Measurements from ENCODE around the gene LYST. TPM values are rescaled to one million over a fixed set of nuclear protein-coding genes. Genes with fewer than 3 reads are reported as not detected.
A peak's percentile ranks its signal among the peaks of the same experiment; 100 is the strongest.
"Not testable (repeated sequence)": the region's sequence is repeated elsewhere in the genome, so short reads cannot be mapped to it uniquely, and the experiment has no call there.

LYST gene
- total RNA-seq, 1 donor from 2014 or later = 12.2 TPM

DNA sequence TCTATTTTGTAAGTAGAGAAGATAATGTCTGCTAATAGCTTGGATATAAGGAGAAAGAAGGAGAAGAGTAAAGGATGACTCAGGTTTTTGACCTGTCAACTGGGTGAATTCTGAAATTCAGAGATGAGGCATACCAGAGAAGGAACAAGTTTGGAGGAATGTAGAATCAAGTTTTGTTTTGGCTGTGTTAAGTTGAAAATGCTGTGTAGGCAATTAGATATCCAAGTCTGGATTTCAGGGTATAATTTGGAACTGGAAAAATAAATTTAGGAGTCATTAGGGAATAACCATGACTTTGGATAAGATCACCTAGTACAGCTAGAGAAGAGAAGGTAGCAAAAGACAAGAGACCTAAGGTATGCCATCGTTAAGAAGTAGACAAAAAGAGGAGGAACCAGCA lies 194.7 kb downstream of the LYST start:
- ATAC-seq (no peak), DNase-seq (ENCODE audit: low spot score) (no peak)

DNA sequence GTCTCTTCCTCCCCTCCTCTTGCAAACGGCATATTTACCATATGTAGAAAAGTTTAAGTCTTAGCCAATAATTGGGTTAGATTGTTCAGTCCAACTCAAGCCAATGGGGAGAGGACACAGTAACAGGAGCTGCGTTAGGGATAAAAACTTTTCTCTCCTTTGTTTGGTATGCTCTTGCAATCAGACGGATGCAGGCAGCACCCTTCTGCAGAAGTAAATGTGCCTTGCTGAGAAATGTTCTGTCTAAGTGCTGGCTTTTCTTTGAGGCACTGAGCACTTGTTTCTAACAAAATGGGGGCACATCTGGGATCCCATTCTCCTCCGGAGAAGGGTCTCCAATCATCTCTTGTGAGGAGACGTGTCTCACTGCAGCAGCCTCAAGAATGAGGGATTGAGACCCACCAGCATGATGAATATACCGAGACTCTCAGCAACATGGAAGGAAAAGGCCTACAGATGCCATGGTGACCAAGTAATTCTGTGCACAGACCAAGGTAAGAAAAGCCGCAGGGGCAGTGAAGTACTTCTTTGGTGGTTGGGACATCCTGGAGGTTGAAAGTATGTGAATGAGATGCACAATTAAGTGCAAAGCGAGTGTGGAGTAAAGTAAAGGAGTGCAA lies 196.4 kb downstream of the LYST start:
- no peak for ATAC-seq

DNA sequence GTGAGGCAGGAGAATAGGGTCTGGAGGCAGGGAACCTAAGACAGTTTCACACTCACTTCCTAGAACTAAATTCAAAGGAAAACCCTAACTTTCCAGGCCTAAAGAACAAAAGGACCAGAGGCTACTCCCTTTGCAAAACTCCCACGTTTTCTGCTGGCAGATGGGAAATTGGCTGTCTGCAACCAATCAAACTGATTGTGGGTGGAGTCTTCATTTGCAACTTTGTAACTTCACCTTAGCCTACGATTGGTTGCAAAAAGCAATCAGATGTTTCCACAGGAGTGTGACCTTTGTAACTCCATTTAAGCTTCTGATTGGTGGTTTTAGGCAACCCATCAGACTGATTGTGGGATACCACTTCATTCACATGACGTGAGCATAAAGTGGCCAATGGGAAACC lies 197.4 kb downstream of the LYST start:
- no peak for ATAC-seq

More for the DNA sequence above, 196.4 kb downstream of the LYST start:
- no peak for DNase-seq (ENCODE audit: low spot score)

DNA sequence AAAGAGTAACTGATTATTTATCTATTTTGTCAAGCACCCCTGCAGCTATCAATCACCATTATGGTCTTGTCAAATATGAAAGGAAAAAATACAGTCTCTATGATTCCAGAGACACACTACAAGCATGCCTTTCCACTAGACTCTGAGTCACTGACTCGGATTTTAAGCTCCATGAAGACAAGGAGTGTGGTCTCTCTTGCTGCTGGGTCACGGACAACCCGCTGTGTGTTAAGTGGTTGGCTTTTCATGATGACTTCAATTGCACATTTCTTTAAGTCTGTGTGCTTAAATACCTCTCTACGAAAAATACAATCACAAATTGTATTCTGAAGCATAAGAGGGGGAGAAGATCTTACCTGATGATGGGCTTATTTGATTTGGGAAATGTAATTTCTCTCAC lies 203.1 kb downstream of the LYST start:
- DNase-seq (ENCODE audit: low spot score) (no peak), ATAC-seq (no peak)

More for the DNA sequence above, 197.4 kb downstream of the LYST start:
- DNase-seq (ENCODE audit: low spot score) = no peak

DNA sequence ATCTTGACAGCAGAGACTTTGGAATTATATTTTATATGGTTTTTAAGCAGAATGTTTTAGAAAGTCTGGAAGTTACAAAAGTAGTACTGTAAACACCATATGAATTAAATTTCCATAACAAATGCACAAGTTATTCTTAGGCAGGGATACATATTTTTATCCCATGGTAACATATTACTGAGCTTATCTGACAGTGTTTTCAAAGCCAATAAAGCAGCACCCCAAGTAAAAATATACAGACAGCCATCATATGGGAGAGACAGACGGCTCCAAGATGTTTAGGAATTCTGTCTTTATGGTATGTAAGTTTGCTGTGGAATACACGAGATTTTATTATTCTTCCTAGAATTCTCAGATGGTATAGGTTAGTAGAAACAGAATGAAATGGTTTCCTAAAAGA lies 205.1 kb downstream of the LYST start:
- DNase-seq (ENCODE audit: low spot score) (no peak), ATAC-seq (no peak)

DNA sequence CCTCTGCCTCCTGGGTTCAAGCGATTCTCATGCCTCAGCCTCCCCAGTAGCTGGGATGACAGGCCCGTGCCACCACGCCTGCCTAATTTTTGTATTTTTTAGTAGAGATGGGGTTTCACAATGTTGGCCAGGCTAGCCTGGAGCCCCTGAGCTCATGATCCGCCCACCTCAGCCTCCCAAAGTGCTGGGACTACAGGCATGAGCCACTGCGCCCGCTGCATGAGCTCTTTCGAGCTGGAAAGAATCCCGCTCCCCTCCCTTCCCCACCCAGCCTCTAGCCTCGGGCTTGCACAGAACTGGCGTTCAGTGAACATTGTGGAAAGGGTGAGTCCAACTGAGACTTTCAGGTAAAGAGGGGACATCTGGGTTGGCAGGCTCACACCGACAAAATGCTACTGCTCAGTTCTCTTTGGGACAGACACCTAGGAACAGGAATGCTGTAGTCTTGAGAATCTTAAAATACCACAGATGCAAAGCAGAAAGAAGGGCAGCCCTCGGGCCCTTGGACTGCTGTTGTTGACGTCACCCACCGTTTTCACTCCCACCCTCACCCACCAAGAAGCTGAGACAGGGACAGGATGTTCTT lies 207.4 kb downstream of the LYST start:
- DNase-seq (ENCODE audit: low spot score) (no peak), ATAC-seq (no peak)

DNA sequence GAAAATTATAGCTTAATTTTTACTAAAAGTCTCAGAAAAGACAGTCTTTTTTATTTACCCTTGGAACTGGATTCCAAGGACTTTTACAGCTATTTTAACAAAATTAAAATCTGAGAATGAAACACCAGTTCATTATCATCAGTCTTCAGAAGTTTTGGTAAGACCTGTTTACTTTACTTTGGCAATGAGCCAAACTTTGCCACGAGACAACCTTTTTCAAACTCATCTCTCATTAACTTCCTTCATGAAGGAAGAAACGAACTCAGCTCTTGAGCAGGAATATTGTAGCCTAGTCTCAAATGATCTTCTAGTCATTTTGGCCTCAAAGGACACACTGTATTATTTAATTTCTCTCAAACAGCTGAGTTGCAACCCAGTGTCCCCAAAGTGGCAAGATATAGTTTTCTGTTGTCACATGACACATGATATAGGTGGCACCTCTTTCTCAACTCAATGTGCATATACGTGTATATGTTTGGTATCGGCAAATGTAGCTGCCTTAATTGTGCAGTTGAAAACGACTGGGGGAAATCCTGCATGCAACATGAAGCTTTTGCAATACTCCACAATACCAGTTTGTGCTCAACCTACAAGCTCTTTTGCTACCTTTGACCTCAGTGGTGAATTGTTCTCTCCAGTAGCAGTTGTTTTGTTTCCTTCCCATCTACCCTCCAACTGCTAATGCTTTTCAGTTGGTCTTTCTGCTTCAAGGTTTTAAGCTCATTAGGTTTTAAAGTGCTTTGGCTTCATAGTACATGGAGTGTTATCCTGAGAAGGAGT lies 208.8 kb downstream of the LYST start:
- DNase-seq (ENCODE audit: low spot score) = no peak
- ATAC-seq = peak; percentile 45

DNA sequence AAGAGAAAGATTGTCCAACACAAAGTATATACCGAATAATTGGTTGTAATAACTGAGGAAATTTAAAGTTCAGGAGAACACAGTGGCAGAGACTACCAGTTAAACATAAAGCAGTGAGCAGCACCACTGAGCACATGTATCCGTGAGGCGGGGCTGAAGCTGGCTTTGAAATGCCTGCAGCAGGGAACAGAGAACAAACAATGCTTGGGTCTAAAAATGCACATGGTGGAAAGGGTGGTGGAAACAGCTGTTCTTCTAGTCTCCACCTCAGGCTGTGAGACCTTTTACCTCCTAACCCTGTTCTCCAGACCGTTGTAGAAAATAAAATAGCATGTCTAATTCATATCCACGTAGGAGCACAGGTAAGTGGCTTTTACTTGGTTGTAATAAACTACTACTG lies 209.4 kb downstream of the LYST start:
- ATAC-seq = no peak
- DNase-seq (ENCODE audit: low spot score) = no peak

DNA sequence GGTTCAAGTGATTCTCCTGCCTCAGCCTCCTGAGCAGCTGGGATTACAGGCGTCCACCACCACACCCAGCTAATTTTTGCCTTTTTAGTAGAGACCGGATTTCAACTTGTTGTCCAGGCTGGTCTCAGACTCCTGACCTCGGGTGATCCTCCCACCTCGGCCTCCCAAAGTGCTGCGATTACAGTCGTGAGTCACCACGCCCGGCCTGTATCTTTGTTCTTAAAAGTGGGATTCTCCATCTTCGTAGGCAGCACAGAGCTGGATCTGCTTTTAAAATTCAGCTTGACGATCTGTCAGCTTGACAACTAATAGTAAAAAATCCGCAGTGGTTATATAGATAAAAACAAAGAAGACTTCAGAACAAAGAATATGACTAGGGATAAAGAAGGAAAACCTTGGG lies 214.3 kb downstream of the LYST start:
- ATAC-seq = no peak
- DNase-seq (ENCODE audit: low spot score) = no peak

DNA sequence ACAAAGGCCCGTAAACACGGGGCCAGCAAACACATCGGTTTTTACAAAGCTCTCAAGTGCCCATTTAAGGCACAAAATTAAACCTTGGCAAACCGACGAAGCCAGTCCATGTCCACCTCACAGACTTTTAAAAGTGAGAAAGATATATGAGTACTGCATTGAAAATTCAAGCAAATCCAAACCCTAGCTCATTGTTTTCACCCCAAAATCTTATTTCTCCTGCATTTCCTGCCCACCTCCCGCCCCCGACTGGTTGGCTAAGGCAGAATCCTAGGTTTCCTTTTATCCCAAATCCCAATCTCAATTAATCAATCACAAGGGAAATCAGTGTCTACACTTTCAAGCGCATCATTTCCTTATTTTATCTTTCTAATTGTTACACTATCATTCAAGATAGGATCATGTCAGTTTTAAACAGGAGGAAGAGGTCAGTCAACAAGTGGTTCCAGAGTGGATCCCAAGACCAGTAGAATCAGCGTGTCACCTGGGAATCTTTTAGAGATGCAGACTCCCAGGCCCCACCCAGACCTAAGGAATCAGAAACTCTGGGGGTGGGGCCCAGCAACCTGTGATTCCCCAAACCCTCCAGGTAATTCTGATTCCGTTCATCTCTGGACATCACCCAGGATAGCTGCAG lies 215.4 kb downstream of the LYST start:
- DNase-seq (ENCODE audit: low spot score) (no peak), ATAC-seq (no peak)

DNA sequence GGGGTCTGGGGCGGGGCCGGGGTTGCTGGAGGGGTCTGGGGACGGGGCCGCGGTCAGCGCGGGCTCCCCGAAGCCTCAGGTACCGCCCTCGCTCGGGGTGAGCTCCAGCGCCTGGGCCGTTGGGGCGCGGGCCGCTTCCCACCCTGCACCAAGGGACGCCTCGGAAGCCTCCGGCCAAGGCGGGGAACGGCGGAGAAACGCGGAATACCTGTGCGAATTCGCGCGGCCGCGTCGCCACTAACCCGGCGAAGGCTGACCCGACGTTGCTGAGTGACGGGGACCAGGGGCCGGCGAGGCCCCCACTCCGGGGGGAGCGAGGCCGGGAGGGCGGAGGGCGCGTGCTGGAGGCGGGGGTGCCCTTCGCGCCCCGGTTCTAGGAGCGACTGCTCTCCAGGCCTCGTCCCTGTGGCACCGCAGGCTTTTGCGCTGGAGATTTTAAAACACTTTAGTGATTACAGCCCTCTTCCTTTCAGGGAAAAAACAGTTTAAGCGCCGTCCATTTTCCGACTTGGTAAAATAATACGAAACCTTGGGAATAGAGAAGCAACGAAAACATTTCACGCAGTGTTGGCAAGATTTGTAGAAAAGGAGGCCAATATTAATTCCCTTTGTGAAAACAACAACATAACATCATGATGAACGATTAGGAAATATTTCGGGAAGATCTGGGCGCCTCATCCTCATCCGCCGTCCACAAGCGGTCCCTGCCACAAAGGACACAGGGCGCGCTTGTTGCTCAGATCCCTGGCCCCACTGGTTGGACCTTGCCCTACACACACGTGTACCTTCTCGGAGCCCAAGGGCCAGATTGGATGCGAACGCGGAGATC lies 216.2 kb downstream of the LYST start:
- ATAC-seq (peak; percentile 77), DNase-seq (ENCODE audit: low spot score) (no peak)

DNA sequence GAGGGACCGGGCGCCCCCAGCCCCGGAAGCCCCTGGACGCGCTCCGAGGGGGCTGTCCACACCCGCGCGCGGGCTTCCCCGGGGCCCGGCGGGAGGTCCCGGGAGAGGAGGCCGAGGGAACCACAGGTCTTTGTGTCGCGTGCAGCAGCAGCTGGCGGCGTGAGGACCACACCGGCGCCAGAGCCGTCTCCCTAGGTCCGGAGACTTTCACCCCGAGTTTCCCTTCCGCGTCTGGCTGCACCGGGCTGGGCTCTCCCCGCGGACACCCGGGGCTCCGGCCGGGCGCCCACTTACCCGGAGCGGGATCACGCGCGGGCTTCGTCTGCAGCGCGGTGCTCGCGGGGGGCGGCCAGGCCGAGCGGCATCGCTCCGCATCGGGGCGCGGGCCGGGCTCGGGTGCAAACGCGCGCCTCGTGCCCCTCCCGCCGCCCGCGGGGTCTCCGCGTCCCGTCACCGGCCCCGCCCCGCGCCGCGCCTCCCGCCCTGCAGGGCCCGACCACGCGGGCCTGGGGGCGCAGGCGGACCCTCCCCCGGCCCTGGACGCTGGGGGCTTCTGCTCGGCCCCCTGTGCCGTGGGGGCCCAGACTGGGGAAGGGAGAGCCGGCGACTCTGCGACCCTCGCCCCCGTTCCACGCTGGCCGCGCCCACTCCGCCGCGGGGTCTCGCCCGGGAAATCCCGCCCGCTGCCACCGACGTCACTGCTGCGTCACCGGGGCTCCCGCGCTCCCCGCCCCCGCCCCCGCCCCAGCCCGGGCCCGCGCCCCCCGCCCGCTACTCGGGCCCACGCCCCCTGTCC lies 217.1 kb downstream of the LYST start, which contains the start of gene GNG4:
TSS of gene GNG4 (minus strand) at position 417 of the 796 bp plus-strand sequence. CDS start 65,946 bp downstream, outside the sequence.
- ATAC-seq (peak; percentile 54), DNase-seq (ENCODE audit: low spot score) (no peak)

DNA sequence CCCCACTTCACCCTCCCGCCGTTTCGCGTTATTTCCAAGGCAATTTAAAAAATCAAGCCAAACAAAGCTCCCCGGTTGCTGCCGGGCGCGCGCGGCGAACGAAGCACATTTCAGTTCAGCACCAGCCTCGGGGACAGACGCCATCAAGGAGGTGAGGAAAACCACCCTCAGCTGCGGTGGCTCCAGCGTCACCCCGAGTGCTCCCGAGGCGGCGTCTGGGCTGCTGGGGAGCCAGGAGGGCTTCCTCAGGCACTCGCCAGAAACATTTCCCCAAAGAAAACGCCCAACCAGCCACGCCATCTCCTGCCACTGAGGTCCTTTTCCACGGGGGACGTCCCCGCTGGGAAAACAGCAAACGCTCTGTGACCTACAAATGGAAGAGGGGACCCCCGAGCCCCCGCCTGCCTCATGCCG lies 217.7 kb downstream of the LYST start:
- ATAC-seq = peak; percentile 89
- DNase-seq (ENCODE audit: low spot score) = no peak

DNA sequence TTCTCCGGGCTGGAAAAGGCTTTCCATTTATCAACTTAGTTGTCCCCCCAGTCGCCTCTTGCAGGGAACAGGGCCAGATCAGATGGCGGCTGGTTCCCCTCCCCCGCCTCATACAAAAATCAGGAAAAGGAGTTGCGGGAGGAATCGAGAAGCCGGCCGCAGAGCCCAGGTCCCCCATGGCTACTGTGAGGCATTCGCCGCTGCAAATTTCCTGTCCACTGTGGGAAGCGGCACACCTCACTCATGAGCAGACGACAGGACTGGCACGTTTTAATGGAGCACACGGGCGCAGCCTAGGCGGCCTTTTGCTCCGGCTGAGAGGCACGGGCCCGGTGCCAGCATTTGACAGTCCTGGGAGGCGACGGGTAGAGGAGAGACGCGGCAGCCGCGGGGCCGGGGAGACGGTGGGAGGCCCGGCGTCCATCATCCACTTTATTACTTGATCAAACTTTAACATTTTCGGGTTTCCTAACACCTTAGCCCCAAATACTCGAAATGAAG lies 218.2 kb downstream of the LYST start:
- DNase-seq (ENCODE audit: low spot score) (no peak), ATAC-seq (peak; percentile 49)

DNA sequence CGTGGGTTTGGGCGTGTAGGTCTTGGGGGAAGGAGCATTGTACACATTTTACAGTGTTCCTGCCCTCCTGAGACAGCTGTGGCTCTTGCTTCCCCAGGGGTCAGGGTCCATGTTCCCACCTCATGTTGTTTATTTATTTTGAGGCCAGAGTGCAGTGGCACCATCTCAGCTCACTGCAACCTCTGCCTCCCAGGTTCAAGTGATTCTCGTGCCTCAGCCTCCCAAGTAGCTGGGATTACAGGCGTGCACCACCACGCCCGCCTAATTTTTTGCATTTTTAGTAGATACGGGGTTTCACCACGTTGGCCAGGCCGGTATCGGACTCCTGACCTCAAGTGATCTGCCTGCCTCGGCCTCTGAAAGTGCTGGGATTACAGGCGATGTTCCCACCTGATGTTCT lies 219.2 kb downstream of the LYST start:
- DNase-seq (ENCODE audit: low spot score) = not testable (repeated sequence)

DNA sequence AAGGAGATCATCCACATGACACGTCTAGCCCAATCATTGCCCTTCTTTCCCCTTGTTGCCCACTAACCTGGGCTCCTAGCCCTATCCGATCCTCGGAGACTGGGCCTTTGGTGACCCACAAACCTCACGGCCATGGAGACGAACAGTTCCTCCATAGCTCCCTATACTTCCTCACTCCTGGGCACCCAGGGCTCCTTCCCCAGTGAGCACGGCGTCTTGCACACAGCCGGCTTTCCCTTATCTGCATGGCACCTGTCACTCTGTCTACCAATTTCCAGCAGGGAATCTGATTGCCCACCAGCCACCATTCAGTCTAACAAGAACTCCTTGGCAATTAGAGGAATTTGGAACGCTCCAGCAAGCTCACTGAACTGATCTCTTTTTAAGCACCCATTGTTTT lies 220.2 kb downstream of the LYST start:
- DNase-seq (ENCODE audit: low spot score) (no peak), ATAC-seq (no peak)

More for the DNA sequence above, 219.2 kb downstream of the LYST start:
- ATAC-seq = not testable (repeated sequence)

DNA sequence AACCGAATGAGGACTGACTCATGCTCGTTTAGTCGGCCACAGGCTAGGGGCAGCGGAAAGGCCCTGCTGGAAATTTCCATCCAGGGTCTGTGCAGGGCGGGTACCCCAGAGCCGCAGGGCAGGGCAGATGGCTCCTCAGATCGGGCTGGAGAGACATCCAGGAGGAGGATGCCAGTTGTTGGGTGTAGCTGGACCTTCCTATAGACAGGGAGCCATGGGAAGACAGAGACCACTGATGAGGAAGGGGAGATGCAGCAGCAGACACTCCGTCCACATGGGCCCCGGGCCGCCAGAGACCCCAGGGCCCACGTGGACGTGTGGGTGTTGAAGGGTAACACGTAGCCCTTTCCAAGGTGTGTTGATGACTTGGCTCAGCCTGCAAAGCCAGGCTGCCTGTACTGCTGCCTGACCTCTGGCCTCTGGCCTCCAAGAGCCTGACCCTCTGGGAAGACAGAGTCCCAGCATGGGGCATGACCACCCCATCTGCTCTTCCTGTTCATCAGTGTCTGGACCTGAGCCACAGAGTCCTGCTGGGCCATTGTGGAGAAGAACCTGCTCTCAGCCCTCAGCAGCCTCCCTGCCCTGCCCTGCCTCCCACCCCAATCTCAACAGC lies 221.9 kb downstream of the LYST start:
- DNase-seq (ENCODE audit: low spot score) = no peak
- ATAC-seq = no peak

DNA sequence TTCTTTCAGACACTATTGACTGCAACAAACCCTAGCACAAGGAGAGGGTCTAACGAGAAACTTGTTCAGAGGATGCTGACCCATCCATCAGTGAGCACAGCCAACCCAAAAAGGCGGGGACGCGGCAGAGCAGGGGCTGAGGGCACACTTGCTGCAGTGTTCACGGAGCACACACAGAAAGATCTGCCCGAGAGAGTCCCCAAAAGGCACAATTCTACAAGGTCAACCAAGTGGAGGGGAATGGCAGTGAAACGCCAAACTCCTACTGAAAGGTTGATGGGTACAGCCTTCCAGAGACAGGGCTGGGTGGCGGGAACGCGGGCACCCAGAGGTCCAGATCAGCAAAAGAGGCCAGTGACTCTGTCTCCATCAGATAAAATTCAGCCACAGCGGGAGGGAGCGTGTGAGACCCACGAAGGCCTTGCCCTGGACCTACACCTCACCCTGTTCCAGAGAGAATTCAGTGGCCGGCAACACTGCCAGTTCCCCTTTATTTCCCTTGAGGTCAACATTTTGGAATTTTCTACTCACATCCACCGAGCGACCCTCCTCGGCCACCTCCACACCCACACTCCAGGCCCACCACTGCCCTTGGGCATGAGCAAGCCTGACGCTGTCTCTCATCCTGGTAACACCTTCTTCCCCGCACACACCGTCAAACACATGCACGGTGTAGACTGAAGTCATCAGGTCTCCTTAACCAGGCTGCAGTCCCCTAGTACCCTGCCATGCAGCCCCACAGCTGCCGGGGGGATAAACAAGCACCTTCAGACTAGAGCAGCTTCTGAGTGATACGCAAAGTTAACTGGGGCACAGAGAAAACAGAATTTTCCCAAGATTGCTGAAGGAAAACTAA lies 222.6 kb downstream of the LYST start:
- DNase-seq (ENCODE audit: low spot score) (no peak), ATAC-seq (no peak)

All from left lobe of liver (tissue), 2 donors.